C1 segment of cervical spinal cord (tissue), 14 donors: Measurements from ENCODE around the gene ELOVL4.

ENCODE experiments used
- DNase-seq, 14 donors: peaks; one replicate each; lab custom pipeline; 2025; lab: John Stamatoyannopoulos, UW

The ELOVL4 gene

GRCh38 chr6:79947191-79948186 lies at the start of gene ELOVL4:
Gene ELOVL4, minus strand, starts transcription at chr6:79947553. Its CDS starts 274 bp downstream, at chr6:79947279.
- DNase-seq: peak in 12 of 14 donors; percentile 30 to 92 (median 64)

GRCh38 chr6:79993911-79994309 lies 46.6 kb upstream of the ELOVL4 start:
- DNase-seq: no peak

- no peak for DNase-seq
These were observed 45.9 kb upstream of the ELOVL4 start for GRCh38 chr6:79993012-79993910.

GRCh38 chr6:79989641-79990040 lies 42.3 kb upstream of the ELOVL4 start:
- no peak for DNase-seq

- DNase-seq: no peak
These were observed 37.8 kb upstream of the ELOVL4 start for GRCh38 chr6:79985128-79985527.

GRCh38 chr6:79984261-79984660 lies 36.9 kb upstream of the ELOVL4 start:
- DNase-seq: no peak

GRCh38 chr6:79981652-79982051 lies 34.3 kb upstream of the ELOVL4 start:
- no peak for DNase-seq

- DNase-seq: no peak
These were observed 23.8 kb upstream of the ELOVL4 start for GRCh38 chr6:79971193-79971592.

- DNase-seq: no peak
These were observed 22.4 kb upstream of the ELOVL4 start for GRCh38 chr6:79969784-79970183.

GRCh38 chr6:79967178-79967577 lies 19.8 kb upstream of the ELOVL4 start:
- DNase-seq: no peak

GRCh38 chr6:79964607-79965081 lies 17.3 kb upstream of the ELOVL4 start:
- no peak for DNase-seq

- DNase-seq: no peak
These were observed 7.5 kb upstream of the ELOVL4 start for GRCh38 chr6:79954849-79955248.

- DNase-seq: peak in 5 of 14 donors; percentile 1 to 29 (median 8)
These were observed 1.9 kb upstream of the ELOVL4 start for GRCh38 chr6:79949233-79949632.

- peak in 8 of 14 donors; percentile 7 to 74 (median 40) for DNase-seq
These were observed 822 bp downstream of the ELOVL4 start for GRCh38 chr6:79946272-79947190.

- no peak for DNase-seq
These were observed 4.2 kb downstream of the ELOVL4 start for GRCh38 chr6:79943133-79943532.

- DNase-seq: no peak
These were observed 5.7 kb downstream of the ELOVL4 start for GRCh38 chr6:79941489-79942151.

GRCh38 chr6:79928478-79928998 lies 18.8 kb downstream of the ELOVL4 start:
- no peak for DNase-seq

- DNase-seq: no peak
These were observed 19.6 kb downstream of the ELOVL4 start for GRCh38 chr6:79927758-79928157.

- no peak for DNase-seq
These were observed 24.1 kb downstream of the ELOVL4 start for GRCh38 chr6:79923270-79923669.

GRCh38 chr6:79922018-79922417 lies 25.3 kb downstream of the ELOVL4 start:
- DNase-seq: no peak
